ENCODE results near the gene TSHB. TPM values are rescaled to one million over a fixed set of nuclear protein-coding genes. Genes with fewer than 3 reads are reported as not detected.

TSHB gene
- total RNA-seq, 1 experiment from 2014 or later, result not detected

DNA sequence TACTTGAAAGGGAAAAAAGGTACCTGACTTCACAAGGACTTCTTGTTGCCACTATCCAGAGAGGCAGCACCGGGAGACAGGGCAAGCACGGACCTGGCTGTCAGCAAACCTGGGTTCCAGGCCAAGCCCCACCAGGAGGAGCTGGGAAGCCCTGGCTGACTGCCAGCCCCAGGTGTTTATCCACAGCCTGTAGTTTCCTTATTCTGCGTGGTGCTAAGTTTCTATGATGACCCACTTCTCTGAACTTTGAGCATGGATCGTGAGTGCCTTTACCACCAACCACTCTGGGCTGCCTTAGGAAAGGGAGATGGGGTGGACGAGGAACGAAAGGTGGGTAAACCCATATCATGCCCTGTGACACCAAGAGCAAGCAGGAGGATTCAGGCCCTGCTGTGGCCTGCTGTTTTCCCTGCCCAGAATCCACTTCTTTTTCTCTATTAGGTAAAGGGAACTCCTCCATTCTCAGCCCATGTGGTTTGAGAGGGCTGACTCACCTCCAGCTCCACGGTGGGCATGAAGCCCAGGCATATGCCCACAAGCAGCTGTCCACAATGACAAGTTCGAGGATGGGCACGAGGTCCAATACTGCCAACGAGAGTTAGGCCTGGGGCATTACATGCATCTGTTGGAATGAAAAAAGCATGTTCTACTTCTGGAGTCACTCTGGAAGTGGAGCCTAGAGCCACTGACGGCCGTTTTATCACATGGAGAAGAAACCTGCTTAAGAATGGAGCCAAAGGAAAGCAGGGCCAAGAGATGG is 39.4 kb downstream of the TSHB start:
- POLR2A ChIA-PET, result interaction anchor here (0.6 kb wide), 1 partner anchor 10 kb away, joined by 3 read pairs; no protein-coding TSS in a partner anchor
- no peak overlapping the region for H3K9ac ChIP-seq (ENCODE audit: low read length)
- H3K4me3 ChIP-seq (replicated peaks in 1 of 2; ENCODE audit: low read depth in 1 of 2, low read length in 2 of 2), result no peak overlapping the region
- H3K4me1 ChIP-seq (ENCODE audit: control insufficient read depth in 1 of 2, insufficient read depth in 2 of 2, low read length in 2 of 2), result no peaks in the 10 kb centered on the region
- no peaks in the 10 kb centered on the region for H3K79me2 ChIP-seq (ENCODE audit: insufficient read depth, low read length)
- DNase-seq (ENCODE audit: low read depth, low spot score), result no peak
- no peaks in the 10 kb centered on the region for H4K20me1 ChIP-seq (ENCODE audit: insufficient read depth)
- BruUV-seq (replicated peaks), result no TSS peak
- RAD21 ChIA-PET (ENCODE audit: low non-redundant PET in 1 of 2, low total read pairs in 2 of 2, uncharacterized antibody in 2 of 2, unreplicated experiment in 2 of 2), result no interaction called here
- H3K27me3 ChIP-seq (ENCODE audit: insufficient read depth, low read length), result no peaks in the 10 kb centered on the region
- no peak overlapping the region for H2AFZ ChIP-seq (ENCODE audit: low read depth, low read length, poor library complexity, severe bottlenecking)
- H3K36me3 ChIP-seq (ENCODE audit: control insufficient read depth in 1 of 2, insufficient read depth in 2 of 2, low read length in 2 of 2), result no peaks in the 10 kb centered on the region
- TF ChIP-seq POLR2A (IDR thresholded peaks at IDR 0.05; ENCODE audit: borderline replicate concordance, extremely low read depth, insufficient read depth, insufficient read length), result no peak
- TF ChIP-seq SIN3A (IDR thresholded peaks at IDR 0.05; ENCODE audit: low read depth), result no peak
- no peak overlapping the region for H3K27ac ChIP-seq (ENCODE audit: low read depth, low read length)
- CTCF ChIA-PET, result no interaction called here
- no peaks in the 10 kb centered on the region for H3K9me3 ChIP-seq (ENCODE audit: control insufficient read depth in 1 of 2, insufficient read depth in 1 of 2, low read depth in 1 of 2, low read length in 2 of 2)
- no peak for ATAC-seq
- H3K4me2 ChIP-seq (ENCODE audit: low read length), result no peak overlapping the region
- intact Hi-C loops (cut with micrococcal nuclease), result no loop called here
- H3K9me2 ChIP-seq (ENCODE audit: insufficient read depth), result no peaks in the 10 kb centered on the region

DNA sequence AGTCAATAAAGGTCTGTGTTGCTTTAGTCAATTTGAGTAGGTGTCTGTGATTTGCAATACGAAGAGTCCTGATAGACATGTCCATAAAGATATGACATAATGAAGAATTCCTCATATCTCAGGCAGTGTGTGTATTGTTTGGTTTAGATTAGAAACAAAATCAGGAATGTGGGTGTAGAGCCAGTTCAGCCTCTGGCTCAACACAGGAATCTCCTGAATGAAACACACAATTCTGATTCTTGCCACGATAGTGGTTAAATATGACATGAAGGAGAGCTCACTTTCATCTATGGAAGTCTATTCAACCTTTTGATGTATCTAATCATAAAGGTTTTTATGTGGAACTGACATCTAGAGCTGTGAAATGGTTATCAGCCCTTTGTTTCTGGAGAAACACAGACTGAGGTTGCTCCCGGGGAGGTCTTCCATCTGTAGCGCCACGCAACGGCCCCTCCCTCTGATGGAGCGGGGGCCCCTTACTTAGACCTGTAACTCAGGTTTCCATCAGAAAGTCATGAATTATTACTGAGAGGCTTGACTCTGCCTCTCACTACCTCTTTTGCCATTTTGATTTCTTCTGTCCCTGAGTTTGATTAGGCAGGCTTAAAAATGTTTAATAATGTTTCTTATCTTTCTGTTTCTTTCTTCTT is 40.2 kb downstream of the TSHB start:
- ATAC-seq (no peak), DNase-seq (ENCODE audit: low read depth, low spot score) (no peak)
- intact Hi-C loops (cut with micrococcal nuclease), result no loop called here
- no peaks in the 10 kb centered on the region for H3K9me2 ChIP-seq (ENCODE audit: insufficient read depth)
- H3K4me1 ChIP-seq (ENCODE audit: control insufficient read depth in 1 of 2, insufficient read depth in 2 of 2, low read length in 2 of 2), result no peaks in the 10 kb centered on the region
- no peaks in the 10 kb centered on the region for H4K20me1 ChIP-seq (ENCODE audit: insufficient read depth)
- no peak overlapping the region for H3K4me2 ChIP-seq (ENCODE audit: low read length)
- no peaks in the 10 kb centered on the region for H3K36me3 ChIP-seq (ENCODE audit: control insufficient read depth in 1 of 2, insufficient read depth in 2 of 2, low read length in 2 of 2)
- H3K79me2 ChIP-seq (ENCODE audit: insufficient read depth, low read length), result no peaks in the 10 kb centered on the region
- ChIA-PET RAD21 (ENCODE audit: low non-redundant PET in 1 of 2, low total read pairs in 2 of 2, uncharacterized antibody in 2 of 2, unreplicated experiment in 2 of 2) (no interaction called here), POLR2A (no interaction called here), CTCF (interaction anchor here (1.5 kb wide), 1 partner anchor 17 kb away, joined by 4 read pairs; no protein-coding TSS in a partner anchor)
- no TSS peak for BruUV-seq (replicated peaks)
- H3K27me3 ChIP-seq (ENCODE audit: insufficient read depth, low read length), result no peaks in the 10 kb centered on the region
- no peak overlapping the region for H3K9ac ChIP-seq (ENCODE audit: low read length)
- no peak overlapping the region for H3K27ac ChIP-seq (ENCODE audit: low read depth, low read length)
- H3K4me3 ChIP-seq (replicated peaks in 1 of 2; ENCODE audit: low read depth in 1 of 2, low read length in 2 of 2), result no peak overlapping the region
- no peak overlapping the region for H2AFZ ChIP-seq (ENCODE audit: low read depth, low read length, poor library complexity, severe bottlenecking)
- H3K9me3 ChIP-seq (ENCODE audit: control insufficient read depth in 1 of 2, insufficient read depth in 1 of 2, low read depth in 1 of 2, low read length in 2 of 2), result no peaks in the 10 kb centered on the region
- TF ChIP-seq FOSL1 (IDR thresholded peaks at IDR 0.05; ENCODE audit: low read depth), result no peak
- no peak for TF ChIP-seq YY1 (IDR thresholded peaks at IDR 0.05; ENCODE audit: extremely low read depth, insufficient replicate concordance, low read depth, low read length)
- no peak for TF ChIP-seq EGR1 (IDR thresholded peaks at IDR 0.05; ENCODE audit: low read depth)
- TF ChIP-seq ELF1 (IDR thresholded peaks at IDR 0.05; ENCODE audit: borderline replicate concordance, low read depth), result no peak
- TF ChIP-seq ATF3 (IDR thresholded peaks at IDR 0.05), result no peak
- TF ChIP-seq POLR2AphosphoS5 (IDR thresholded peaks at IDR 0.05; ENCODE audit: low read depth, low read length), result no peak
- no peak for TF ChIP-seq CTCF (IDR thresholded peaks at IDR 0.05 in 2 of 3, conservative IDR thresholded peaks at IDR 0.05 in 1 of 3; ENCODE audit: borderline replicate concordance in 1 of 3, insufficient read depth in 1 of 3, low read depth in 2 of 3, low read length in 2 of 3)
- TF ChIP-seq SRF (IDR thresholded peaks at IDR 0.05; ENCODE audit: low read depth), result no peak
- no peak for TF ChIP-seq JUND (IDR thresholded peaks at IDR 0.05)
- no peak for TF ChIP-seq RAD21 (IDR thresholded peaks at IDR 0.05; ENCODE audit: low read depth)
- no peak for TF ChIP-seq ZBTB33 (IDR thresholded peaks at IDR 0.05; ENCODE audit: extremely low read depth, insufficient replicate concordance, low read length)
- TF ChIP-seq SIN3A (IDR thresholded peaks at IDR 0.05; ENCODE audit: low read depth), result no peak

All from HCT116 (cell line).